H4 (cell line): ENCODE data around the gene UBASH3B. TPM values are rescaled to one million over a fixed set of nuclear protein-coding genes. Genes with fewer than 3 reads are reported as not detected.

Experiments used
- DNase-seq: peaks from one replicate; pipeline ENCODE4 v3.0.0-alpha.2; 2015; ENCODE audit warnings: low spot score
- total RNA-seq: library from RNA; depleted of rRNA; stranded (reverse); fragments of >200 nt; shearing (Covaris generic); gene quantifications from 2 replicates; pipeline ENCODE4 v1.2.3, GENCODE V29; 2014

UBASH3B gene
- total RNA-seq, 1 experiment from 2014 or later: 4.4 TPM

- no peak for DNase-seq
These were observed 126.7 kb downstream of the UBASH3B start for GRCh38 chr11:122782222-122782621.

DNA sequence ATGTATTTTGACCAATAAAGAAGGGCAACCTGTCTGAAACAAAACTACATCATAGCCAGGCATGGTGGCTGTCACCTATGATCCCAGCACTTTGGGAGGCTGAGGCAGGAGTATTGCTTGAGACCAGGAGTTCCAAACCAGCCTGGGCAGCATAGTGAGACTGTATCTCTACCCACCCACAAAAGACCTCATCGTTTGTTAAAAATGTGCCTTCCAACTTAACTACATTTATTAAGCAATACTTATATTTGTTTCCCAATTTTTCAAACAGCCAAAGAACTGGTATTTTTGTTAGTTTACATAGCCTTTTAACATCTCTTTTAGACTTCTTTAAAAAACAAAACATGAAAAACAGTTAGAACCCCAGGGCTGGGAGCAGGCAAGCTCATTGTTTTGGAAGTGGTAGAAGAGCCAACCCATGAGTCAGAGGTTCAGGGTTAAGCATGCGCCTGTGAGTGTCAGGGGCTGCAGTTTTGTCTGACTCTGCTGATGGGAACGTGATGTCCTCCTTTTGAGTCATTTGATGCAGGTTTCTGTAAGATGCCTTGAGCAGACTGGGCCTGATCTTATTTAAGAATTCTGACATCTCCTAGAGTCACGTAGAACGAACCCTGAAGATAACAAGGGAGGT is 128.9 kb downstream of the UBASH3B start:
- peak; percentile 16 for DNase-seq

DNA sequence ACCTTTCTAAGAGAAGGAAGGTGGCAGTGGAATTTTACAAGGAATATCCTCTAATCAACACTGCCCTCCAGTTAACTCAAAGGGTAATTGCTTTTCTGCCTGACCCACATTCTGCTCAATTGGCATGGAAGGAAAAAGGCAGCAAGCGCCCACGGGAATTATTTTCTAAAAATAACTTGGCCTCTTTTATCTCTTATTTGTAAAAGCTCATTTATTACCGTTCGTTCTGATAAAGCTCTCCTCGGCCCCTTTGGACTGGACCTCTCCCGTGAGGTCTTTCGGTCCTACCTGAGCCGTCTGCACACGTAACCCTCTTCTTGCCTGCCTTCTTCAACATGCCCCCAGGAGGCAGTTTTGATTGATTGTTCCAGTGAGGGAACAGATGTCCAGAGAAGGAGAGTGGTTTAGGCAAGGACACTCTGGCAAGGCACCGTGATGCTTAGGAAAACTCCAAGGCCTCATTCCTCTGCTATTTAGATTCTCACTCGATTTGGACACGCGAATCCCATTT is 129.6 kb downstream of the UBASH3B start:
- DNase-seq: no peak

DNA sequence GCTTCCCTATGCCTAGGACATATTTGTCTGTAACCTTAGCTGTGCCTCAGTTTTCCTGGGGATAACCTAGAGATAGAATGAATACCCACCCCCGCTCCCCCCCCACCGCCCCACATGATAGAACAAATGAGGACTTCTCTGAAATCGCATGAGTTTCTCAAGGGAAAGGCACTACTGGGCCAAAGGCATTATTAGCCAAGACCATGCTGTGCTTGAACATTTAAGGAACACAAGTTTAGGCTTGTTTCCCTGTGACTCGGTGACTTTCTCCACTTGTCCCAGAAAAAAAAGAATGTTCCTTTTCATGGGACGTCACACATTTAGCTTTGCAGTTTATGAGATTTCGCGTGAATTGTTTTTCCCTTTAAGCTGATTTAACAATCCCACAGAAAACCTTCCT is 131.4 kb downstream of the UBASH3B start:
- DNase-seq: no peak

GRCh38 chr11:122788781-122789535 is 133.4 kb downstream of the UBASH3B start:
- no peak for DNase-seq

DNA sequence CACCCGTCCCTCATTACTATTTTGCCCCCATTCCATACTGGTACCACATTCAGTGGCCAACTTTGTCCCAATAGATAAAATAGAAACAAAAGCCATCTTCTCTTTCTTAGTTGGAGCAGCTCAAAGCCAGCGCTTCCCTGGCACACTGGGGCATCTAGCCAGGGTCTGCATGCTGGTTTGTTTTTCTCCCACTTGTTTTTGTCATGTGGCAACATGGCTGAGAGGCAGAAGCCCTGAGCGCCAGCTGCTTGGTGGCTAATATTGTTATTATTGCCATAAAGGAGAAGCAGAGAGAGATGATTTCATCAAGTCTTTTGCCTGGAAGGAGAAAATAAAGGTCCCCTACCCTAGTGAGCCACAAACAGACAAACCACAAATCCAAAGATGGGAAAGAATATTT is 134.4 kb downstream of the UBASH3B start:
- DNase-seq: no peak

- DNase-seq: no peak
These were observed 135.9 kb downstream of the UBASH3B start for GRCh38 chr11:122791411-122791810.

GRCh38 chr11:122791836-122792235 is 136.3 kb downstream of the UBASH3B start:
- peak; percentile 38 for DNase-seq

GRCh38 chr11:122793515-122793914 is 138.0 kb downstream of the UBASH3B start:
- no peak for DNase-seq

DNA sequence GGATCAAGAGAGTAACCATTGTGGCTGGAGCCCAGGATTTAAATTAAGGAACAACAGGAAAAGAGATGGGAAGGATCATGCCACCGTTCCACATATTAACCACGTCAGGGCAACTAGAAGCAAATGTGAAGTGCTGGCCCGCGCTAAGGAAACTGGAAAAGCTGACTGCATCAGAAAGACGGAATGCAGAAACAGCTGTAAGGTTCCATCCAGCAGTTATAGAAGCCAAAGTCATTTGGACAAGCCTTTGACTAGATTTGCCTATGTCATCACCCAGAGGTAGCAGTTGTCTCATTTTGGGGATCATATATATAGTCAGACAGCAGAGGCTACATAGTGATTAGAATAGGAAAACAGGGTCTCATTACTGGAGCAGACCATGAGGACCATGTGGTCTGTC is 139.8 kb downstream of the UBASH3B start:
- no peak for DNase-seq

DNA sequence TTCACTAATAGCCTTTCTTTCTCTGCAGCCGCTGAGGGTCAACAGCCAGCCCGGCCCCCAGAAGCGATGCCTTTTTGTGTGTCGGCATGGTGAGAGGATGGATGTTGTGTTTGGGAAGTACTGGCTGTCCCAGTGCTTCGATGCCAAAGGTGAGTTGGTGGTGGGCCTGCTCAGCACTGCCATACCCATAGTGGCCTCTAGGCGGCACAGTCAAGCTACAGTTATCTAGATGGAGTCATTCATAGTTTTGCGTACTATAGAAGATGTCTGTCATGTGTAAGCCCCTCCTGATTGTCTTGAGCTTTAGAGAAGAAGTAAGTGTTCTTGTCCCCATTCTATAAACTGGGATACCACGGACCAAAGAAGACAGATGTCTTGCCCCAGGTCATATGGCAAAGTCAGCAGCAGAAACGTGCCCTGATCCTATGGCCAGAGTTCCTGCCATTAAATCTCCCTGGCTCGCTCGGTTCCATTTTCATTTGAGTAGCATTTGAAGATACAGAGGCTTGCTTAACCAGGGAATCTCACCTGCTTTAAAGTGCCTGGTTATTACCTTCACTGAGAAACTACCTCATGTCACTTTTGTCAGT is 140.7 kb downstream of the UBASH3B start:
- DNase-seq: peak; percentile 39

DNA sequence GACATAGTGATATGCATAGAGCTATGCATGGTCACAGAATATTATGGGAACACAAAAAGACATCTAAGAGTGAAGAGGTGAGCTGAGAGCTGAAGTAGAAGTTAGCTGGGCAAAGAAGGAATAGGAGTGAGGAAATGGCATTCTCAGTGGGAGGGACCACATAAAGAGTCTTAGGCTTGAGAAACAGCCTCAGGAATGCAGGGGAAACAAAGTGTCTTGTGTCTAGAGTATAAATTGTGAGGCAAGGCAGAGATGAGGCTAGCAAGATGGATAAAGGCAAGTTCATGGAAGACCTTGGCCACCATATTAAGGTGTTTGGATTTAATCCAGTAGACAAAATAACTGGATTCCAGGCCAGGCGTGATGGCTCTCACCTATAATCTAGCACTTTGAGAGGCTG is 142.1 kb downstream of the UBASH3B start:
- no peak for DNase-seq

GRCh38 chr11:122799406-122800105 is 144.0 kb downstream of the UBASH3B start:
- DNase-seq: no peak

DNA sequence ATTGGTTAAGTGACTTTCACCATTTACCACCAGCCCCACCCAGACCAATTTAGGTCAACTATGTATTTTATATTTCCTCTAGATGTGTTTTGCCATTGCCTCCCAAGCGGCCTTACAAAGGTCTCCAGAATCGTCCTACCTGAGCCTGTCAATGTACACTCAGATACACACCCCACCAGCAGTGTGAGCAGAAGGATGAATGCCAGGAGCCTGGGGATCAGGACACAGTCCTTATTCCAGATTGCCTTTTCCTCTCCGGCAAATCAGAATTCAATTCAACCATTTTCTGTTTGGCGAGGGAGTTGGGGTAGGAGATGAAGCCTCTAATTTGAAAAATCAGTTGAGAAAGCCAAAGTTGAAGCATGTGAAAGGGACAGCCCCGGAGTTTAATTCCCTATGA is 147.4 kb downstream of the UBASH3B start:
- no peak for DNase-seq

GRCh38 chr11:122803306-122803705 is 147.8 kb downstream of the UBASH3B start:
- DNase-seq: no peak

- no peak for DNase-seq
These were observed 148.2 kb downstream of the UBASH3B start for GRCh38 chr11:122803716-122804115.

DNA sequence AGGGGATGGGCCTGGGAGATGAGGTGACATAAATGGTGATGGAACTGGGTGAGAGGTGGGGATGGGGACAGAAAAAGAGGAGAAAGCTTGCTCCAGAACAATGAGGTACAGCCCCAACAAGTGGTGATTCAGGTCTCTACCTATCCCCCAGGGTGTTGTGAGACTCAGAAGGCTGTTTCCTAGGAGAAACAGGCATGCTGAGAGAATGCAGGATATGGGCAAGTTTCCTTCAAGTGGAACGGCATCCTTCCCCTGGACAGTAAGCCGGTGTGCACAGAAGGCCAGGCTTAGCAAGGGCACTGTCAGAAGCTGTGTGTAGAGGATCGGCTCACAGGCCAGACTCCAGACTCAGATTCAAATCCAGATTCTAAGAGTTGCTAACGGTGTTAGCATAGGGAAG is 148.6 kb downstream of the UBASH3B start:
- DNase-seq: no peak

GRCh38 chr11:122804796-122805195 is 149.3 kb downstream of the UBASH3B start:
- DNase-seq: no peak

DNA sequence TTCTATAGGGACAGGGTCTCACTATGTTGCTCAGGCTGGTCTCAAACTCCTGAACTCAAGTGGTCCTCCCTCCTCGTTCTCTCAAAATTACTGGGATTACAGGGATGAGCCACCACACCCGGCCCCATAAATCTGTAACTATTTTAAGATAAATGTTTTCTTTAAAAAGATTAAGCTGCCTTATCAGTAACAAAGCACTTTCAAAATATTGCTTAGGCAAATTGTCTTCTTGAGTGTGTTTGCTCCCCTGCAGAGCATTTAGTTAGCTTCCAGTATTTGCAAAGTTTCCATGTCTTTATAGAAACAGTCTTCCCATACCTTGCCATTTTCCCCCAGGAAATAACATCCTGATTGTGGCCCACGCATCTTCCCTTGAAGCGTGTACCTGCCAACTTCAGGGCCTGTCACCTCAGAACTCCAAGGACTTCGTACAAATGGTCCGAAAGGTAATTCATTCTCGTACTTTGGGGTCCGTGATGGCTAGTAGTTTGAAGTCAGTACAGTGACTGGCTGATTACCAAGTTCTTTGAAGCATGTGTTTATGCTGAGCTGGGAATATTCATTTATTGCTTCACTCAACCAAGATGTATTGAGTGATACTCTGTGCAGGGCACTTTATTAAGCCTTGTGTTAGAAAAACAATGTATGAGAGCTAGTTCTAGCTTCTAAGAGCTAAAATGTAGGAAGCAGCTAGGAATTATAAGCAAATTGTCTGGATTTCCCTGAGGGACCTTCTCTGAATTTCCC is 152.4 kb downstream of the UBASH3B start:
- no peak for DNase-seq

GRCh38 chr11:122808478-122808869 is 153.0 kb downstream of the UBASH3B start:
- DNase-seq: peak; percentile 33

GRCh38 chr11:122809866-122810265 is 154.3 kb downstream of the UBASH3B start:
- DNase-seq: no peak

- DNase-seq: no peak
These were observed 156.2 kb downstream of the UBASH3B start for GRCh38 chr11:122811721-122812120.
